Neuronal stem cell (in vitro differentiated cells): Measurements from ENCODE around the gene FGF3.
"Not testable (repeated sequence)": the region's sequence is repeated elsewhere in the genome, so short reads cannot be mapped to it uniquely, and the experiment has no call there.

Source experiments
- DNase-seq: peaks from one replicate; pipeline ENCODE4 v3.0.0-alpha.2; 2013; ENCODE audit warnings: low spot score
- H2AFZ ChIP-seq: one replicate; pipeline ENCODE4 v1.6.1; 2013; ENCODE audit warnings: mild to moderate bottlenecking, low read length, inconsistent platforms
- H2AK5ac ChIP-seq: 2 replicates; pipeline ENCODE4 v1.6.1; 2013; ENCODE audit warnings: low read depth, mild to moderate bottlenecking, inconsistent platforms, low read length, moderate library complexity, mixed read lengths
- H2BK120ac ChIP-seq: 2 replicates; pipeline ENCODE4 v1.6.1; 2013; ENCODE audit warnings: low read depth, mild to moderate bottlenecking, inconsistent platforms, low read length, moderate library complexity, mixed read lengths
- H2BK12ac ChIP-seq: one replicate; pipeline ENCODE4 v1.6.1; 2013; ENCODE audit warnings: low read length, inconsistent platforms
- H2BK15ac ChIP-seq: 2 replicates; pipeline ENCODE4 v1.6.1; 2013; ENCODE audit warnings: mild to moderate bottlenecking, low read length, inconsistent platforms, mixed read lengths
- H2BK5ac ChIP-seq: one replicate; pipeline ENCODE4 v1.6.1; 2013; ENCODE audit warnings: inconsistent platforms, mild to moderate bottlenecking, low read length, moderate library complexity
- H3K14ac ChIP-seq: one replicate; pipeline ENCODE4 v1.6.1; 2013; ENCODE audit warnings: low read length, inconsistent platforms
- H3K18ac ChIP-seq: 2 replicates; pipeline ENCODE4 v1.6.1; 2013; ENCODE audit warnings: low read length, inconsistent platforms
- H3K23ac ChIP-seq: 2 replicates; pipeline ENCODE4 v1.6.1; 2013; ENCODE audit warnings: low read depth, mild to moderate bottlenecking, mixed read lengths, low read length, inconsistent platforms; ENCODE audit not compliant: poor library complexity
- H3K27ac ChIP-seq: replicated peaks from 3 replicates; pipeline ENCODE4 v1.5.1; 2013; ENCODE audit warnings: low read length, inconsistent platforms
- H3K27me3 ChIP-seq, 3 experiments: 2 replicates each; pipeline ENCODE4 v1.6.1; 2013; ENCODE audit warnings: low read length in 3 of 3, mild to moderate bottlenecking in 2 of 3, inconsistent platforms in 1 of 3, low read depth in 1 of 3, mixed read lengths in 1 of 3, moderate library complexity in 1 of 3; ENCODE audit not compliant: control insufficient read depth in 3 of 3, insufficient read depth in 3 of 3
- H3K36me3 ChIP-seq, 2 donors: replicated peaks in 1 of 2; 2 replicates each; pipeline ENCODE4 v1.6.1; 2013; ENCODE audit warnings: low read length in 2 of 2; ENCODE audit not compliant: control insufficient read depth in 2 of 2, insufficient read depth in 2 of 2
- H3K4ac ChIP-seq: 2 replicates; pipeline ENCODE4 v1.6.1; 2013; ENCODE audit warnings: inconsistent platforms, mild to moderate bottlenecking, low read length, moderate library complexity
- H3K4me1 ChIP-seq, 2 donors: 1 replicate in 1 of 2; 2 replicates in 1 of 2; pipeline ENCODE4 v1.6.1; 2013; ENCODE audit warnings: low read length in 2 of 2, low read depth in 1 of 2; ENCODE audit not compliant: control insufficient read depth in 2 of 2, insufficient read depth in 1 of 2
- H3K4me2 ChIP-seq: one replicate; pipeline ENCODE4 v1.6.1; 2013; ENCODE audit warnings: mild to moderate bottlenecking, low read length, inconsistent platforms; ENCODE audit not compliant: insufficient read depth, poor library complexity, severe bottlenecking
- H3K4me3 ChIP-seq, 2 donors: 2 replicates each; pipeline ENCODE4 v1.5.1; 2013; ENCODE audit warnings: low read length in 2 of 2, mild to moderate bottlenecking in 2 of 2, inconsistent platforms in 1 of 2, moderate library complexity in 1 of 2
- H3K79me1 ChIP-seq: one replicate; pipeline ENCODE4 v1.6.1; 2013; ENCODE audit warnings: low read depth, mild to moderate bottlenecking, inconsistent platforms, low read length, moderate library complexity
- H3K9ac ChIP-seq: one replicate; pipeline ENCODE4 v1.6.1; 2013; ENCODE audit warnings: mild to moderate bottlenecking, low read depth, low read length, inconsistent platforms; ENCODE audit not compliant: poor library complexity
- H3K9me3 ChIP-seq, 2 donors: replicated peaks in 1 of 2; 2 replicates each; pipeline versions ENCODE3 to v1.6.1; 2013; ENCODE audit warnings: low read length in 2 of 2, mild to moderate bottlenecking in 2 of 2, inconsistent platforms in 1 of 2, low read depth in 1 of 2, mixed read lengths in 1 of 2, moderate library complexity in 1 of 2; ENCODE audit not compliant: control insufficient read depth in 2 of 2, insufficient read depth in 1 of 2
- H4K8ac ChIP-seq: one replicate; pipeline ENCODE4 v1.6.1; 2013; ENCODE audit warnings: low read depth, mild to moderate bottlenecking, inconsistent platforms, low read length, moderate library complexity
- H4K91ac ChIP-seq: one replicate; pipeline ENCODE4 v1.6.1; 2013; ENCODE audit warnings: low read length, low read depth, mild to moderate bottlenecking, inconsistent platforms; ENCODE audit not compliant: poor library complexity
- WGBS, 2 donors: extraction: QIAGEN DNeasy Blood & Tissue Kit; methylation state at CpG; one replicate each; pipeline ENCODE4 v1.1.7; 2013; ENCODE audit warnings: missing lambda C conversion rate in 2 of 2, mixed read lengths in 1 of 2; ENCODE audit not compliant: insufficient read length in 2 of 2, insufficient replicate concordance in 1 of 2; ENCODE audit errors: extremely low coverage in 2 of 2; 5-methylcytosine and 5-hydroxymethylcytosine counted together

The FGF3 gene

GRCh38 chr11:69764918-69765317 lies 54.3 kb downstream of the FGF3 start:
- WGBS, 2 donors, result no CpG with 5 or more reads among the region's 7 CpGs
- H3K36me3 ChIP-seq, H3K79me1 ChIP-seq, H3K9ac ChIP-seq, H3K23ac ChIP-seq, H2BK120ac ChIP-seq, H3K14ac ChIP-seq, H3K4ac ChIP-seq, H3K4me2 ChIP-seq, H3K18ac ChIP-seq, H2AFZ ChIP-seq, H3K9me3 ChIP-seq, H2BK5ac ChIP-seq, H3K4me3 ChIP-seq, H2BK15ac ChIP-seq, DNase-seq, H3K4me1 ChIP-seq, H2BK12ac ChIP-seq, H3K27ac ChIP-seq, H4K91ac ChIP-seq, H2AK5ac ChIP-seq, H4K8ac ChIP-seq: not testable (repeated sequence)
- H3K27me3 ChIP-seq, result peaks cover 0 to 22% (median 0%) of the 10 kb centered on the region in 3 experiments

GRCh38 chr11:69760319-69760718 lies 58.9 kb downstream of the FGF3 start:
- peaks cover 0 to 12% (median 0%) of the 10 kb centered on the region in 3 experiments for H3K27me3 ChIP-seq
- H3K9ac ChIP-seq, result no peak overlapping the region
- no peak overlapping the region for H4K91ac ChIP-seq
- no peak overlapping the region for H4K8ac ChIP-seq
- H3K9me3 ChIP-seq, result peaks cover 0 to 5% of the 10 kb centered on the region in 2 donors
- no CpG with 5 or more reads among the region's 4 CpGs for WGBS, 2 donors
- H3K18ac ChIP-seq, result peak overlapping the region; percentile 18
- H3K23ac ChIP-seq, result no peak overlapping the region
- peak overlapping the region; percentile 42 for H2BK5ac ChIP-seq
- no peak overlapping the region for H3K4ac ChIP-seq
- H3K36me3 ChIP-seq, result no peaks in the 10 kb centered on the region
- no peaks in the 10 kb centered on the region for H3K79me1 ChIP-seq
- no peak overlapping the region for H2BK12ac ChIP-seq
- H3K4me1 ChIP-seq, result peaks cover 0 to 2% of the 10 kb centered on the region in 2 donors
- peak overlapping the region; percentile 29 for H2AK5ac ChIP-seq
- H2BK15ac ChIP-seq, result no peak overlapping the region
- H3K4me2 ChIP-seq, result no peak overlapping the region
- H3K14ac ChIP-seq, result no peak overlapping the region
- H3K27ac ChIP-seq, result no peak overlapping the region
- no peak overlapping the region for H3K4me3 ChIP-seq
- H2BK120ac ChIP-seq, result no peak overlapping the region
- H2AFZ ChIP-seq, result no peak overlapping the region
- no peak for DNase-seq
